ENCODE data around the gene CEP112. TPM values are rescaled to one million over a fixed set of nuclear protein-coding genes. Genes with fewer than 3 reads are reported as not detected.

Gene CEP112
- total and polyA plus RNA-seq, 4 donors: 5.9 to 32.9 (median 18.8) TPM

DNA sequence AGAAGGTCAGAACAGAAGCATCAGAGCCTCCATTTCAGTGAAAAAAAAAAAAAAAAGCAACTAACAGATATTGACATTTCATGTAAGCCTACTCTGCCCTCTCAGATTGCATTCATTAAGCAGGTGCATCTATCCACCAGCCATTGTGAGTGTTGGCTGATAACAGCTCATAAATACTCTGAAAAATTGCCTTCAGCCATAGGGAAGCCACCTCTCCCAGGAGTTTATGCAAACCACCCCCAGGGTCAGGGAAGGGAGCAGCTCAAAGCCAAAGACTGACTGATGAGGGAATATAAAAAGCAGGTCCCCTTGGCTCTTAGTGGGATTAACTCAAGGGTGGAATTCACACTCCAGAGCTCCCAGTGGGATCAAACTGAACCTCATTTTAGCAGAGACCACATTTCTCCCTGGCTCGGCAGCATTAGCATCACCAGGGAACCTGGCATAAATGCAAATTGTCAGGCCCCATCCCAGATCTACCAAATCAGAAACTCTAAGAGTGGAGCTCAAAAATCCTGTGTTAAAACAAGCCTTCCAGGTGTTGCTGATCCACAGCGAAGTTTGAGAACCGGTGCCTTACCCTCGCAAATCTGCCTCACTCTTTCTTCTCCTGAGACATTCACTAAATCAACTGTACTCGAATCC is 23.1 kb upstream of the CEP112 start:
- TF ChIP-seq, protein P1, sequence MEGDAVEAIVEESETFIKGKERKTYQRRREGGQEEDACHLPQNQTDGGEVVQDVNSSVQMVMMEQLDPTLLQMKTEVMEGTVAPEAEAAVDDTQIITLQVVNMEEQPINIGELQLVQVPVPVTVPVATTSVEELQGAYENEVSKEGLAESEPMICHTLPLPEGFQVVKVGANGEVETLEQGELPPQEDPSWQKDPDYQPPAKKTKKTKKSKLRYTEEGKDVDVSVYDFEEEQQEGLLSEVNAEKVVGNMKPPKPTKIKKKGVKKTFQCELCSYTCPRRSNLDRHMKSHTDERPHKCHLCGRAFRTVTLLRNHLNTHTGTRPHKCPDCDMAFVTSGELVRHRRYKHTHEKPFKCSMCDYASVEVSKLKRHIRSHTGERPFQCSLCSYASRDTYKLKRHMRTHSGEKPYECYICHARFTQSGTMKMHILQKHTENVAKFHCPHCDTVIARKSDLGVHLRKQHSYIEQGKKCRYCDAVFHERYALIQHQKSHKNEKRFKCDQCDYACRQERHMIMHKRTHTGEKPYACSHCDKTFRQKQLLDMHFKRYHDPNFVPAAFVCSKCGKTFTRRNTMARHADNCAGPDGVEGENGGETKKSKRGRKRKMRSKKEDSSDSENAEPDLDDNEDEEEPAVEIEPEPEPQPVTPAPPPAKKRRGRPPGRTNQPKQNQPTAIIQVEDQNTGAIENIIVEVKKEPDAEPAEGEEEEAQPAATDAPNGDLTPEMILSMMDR (IDR thresholded peaks at IDR 0.05; ENCODE audit: control extremely low read depth, extremely low read depth): no peak
- no peaks in the 10 kb centered on the region for H3K36me3 ChIP-seq (ENCODE audit: control insufficient read depth in 4 of 4, insufficient read depth in 4 of 4, low read length in 4 of 4)
- DNase-seq (no peak), ATAC-seq (ENCODE audit: insufficient read depth, low FRiP score) (no peak)
- 82 to 94% methylated on average over 5 of the region's 5 CpGs for WGBS, 2 donors
- H3K9me3 ChIP-seq (ENCODE audit: control insufficient read depth in 4 of 4, insufficient read depth in 3 of 4, low read length in 3 of 4): no peaks in the 10 kb centered on the region
- H3K27ac ChIP-seq (ENCODE audit: low read depth in 1 of 2, low read length in 1 of 2): no peak overlapping the region
- H3K27me3 ChIP-seq (ENCODE audit: control insufficient read depth in 3 of 3, insufficient read depth in 3 of 3, low read length in 2 of 3): peaks cover 0 to 3% (median 0%) of the 10 kb centered on the region in 3 donors
- H3K9ac ChIP-seq (ENCODE audit: insufficient read depth in 1 of 2, low read length in 2 of 2): no peak overlapping the region
- no peaks in the 10 kb centered on the region for H3K4me1 ChIP-seq (ENCODE audit: control insufficient read depth in 5 of 5, insufficient read depth in 5 of 5, low read length in 5 of 5)
- H3K4me3 ChIP-seq: no peak overlapping the region

DNA sequence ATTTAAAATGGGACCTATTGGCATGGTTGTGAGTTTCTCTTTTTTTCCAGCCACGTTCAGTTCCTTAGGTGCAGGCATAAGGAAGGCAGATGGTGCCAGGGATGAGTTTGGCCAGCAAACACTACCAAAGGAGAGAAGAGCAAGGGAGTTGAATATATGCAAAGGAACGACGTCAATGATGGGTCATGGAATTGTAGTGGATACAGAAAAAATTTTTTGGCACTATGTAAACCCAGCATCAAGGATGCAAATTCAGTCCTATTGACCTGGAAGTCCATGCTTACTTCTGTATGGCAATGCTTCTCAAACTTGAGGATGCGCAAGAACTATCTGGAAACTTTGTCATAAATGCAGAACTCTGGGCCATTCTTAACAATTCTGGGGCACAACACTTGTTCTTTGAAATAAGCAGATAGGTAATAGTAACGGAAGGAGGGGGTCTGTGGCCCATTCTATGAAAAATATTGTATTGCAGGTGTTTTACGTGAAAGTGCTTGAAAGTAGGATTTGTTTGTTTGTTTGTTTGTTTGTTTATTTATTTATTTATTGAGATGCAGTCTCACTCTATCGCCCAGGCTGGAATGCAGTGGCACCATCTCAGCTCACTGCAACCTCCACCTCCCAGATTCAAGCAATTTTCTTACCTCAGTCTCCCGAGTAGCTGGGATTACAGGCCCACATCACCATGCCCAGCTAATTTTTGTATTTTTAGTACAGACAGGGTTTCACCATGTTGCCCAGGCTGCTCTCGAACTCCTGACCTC is 19.3 kb upstream of the CEP112 start:
- ATAC-seq (ENCODE audit: insufficient read depth, low FRiP score) (no peak), DNase-seq (no peak)
- Histone ChIP-seq H3K9ac (ENCODE audit: insufficient read depth in 1 of 2, low read length in 2 of 2) (no peak overlapping the region), H3K36me3 (ENCODE audit: control insufficient read depth in 4 of 4, insufficient read depth in 4 of 4, low read length in 4 of 4) (no peaks in the 10 kb centered on the region), H3K27ac (ENCODE audit: low read depth in 1 of 2, low read length in 1 of 2) (no peak overlapping the region), H3K4me1 (ENCODE audit: control insufficient read depth in 5 of 5, insufficient read depth in 5 of 5, low read length in 5 of 5) (no peaks in the 10 kb centered on the region), H3K4me3 (no peak overlapping the region), H3K27me3 (ENCODE audit: control insufficient read depth in 3 of 3, insufficient read depth in 3 of 3, low read length in 2 of 3) (no peaks in the 10 kb centered on the region), H3K9me3 (ENCODE audit: control insufficient read depth in 4 of 4, insufficient read depth in 3 of 4, low read length in 3 of 4) (no peaks in the 10 kb centered on the region)
- TF ChIP-seq, protein P1 (IDR thresholded peaks at IDR 0.05; ENCODE audit: control extremely low read depth, extremely low read depth): no peak
- WGBS, 2 donors: 91 to 94% methylated on average over 9 of the region's 9 CpGs

DNA sequence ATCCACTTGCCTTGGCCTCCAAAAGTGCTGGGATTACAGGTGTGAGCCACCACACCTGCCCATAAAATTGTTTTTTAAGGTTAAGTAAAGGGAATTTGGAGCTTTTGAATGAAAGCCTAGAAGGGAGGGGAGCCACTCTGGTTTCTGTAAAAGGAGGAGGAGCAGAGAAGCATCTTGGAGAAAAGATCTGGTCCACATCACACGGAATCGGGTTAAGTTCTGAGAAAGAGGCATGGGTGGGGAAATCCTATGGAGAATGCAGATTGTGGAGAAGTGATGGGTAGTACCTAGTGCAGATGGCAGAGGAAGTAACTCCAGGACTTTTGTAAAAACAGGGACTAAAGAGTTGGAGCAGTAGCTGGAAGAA is 18.3 kb upstream of the CEP112 start:
- Histone ChIP-seq H3K4me3 (no peak overlapping the region), H3K4me1 (ENCODE audit: control insufficient read depth in 5 of 5, insufficient read depth in 5 of 5, low read length in 5 of 5) (no peaks in the 10 kb centered on the region), H3K9me3 (ENCODE audit: control insufficient read depth in 4 of 4, insufficient read depth in 3 of 4, low read length in 3 of 4) (no peaks in the 10 kb centered on the region), H3K27ac (ENCODE audit: low read depth in 1 of 2, low read length in 1 of 2) (no peak overlapping the region), H3K36me3 (ENCODE audit: control insufficient read depth in 4 of 4, insufficient read depth in 4 of 4, low read length in 4 of 4) (no peaks in the 10 kb centered on the region), H3K27me3 (ENCODE audit: control insufficient read depth in 3 of 3, insufficient read depth in 3 of 3, low read length in 2 of 3) (no peaks in the 10 kb centered on the region), H3K9ac (ENCODE audit: insufficient read depth in 1 of 2, low read length in 2 of 2) (no peak overlapping the region)
- 93 to 94% methylated on average over 2 of the region's 2 CpGs for WGBS, 2 donors
- DNase-seq (no peak), ATAC-seq (ENCODE audit: insufficient read depth, low FRiP score) (no peak)
- TF ChIP-seq, protein P1 (IDR thresholded peaks at IDR 0.05; ENCODE audit: control extremely low read depth, extremely low read depth): no peak

Data from lung (tissue), 12 donors.